K562 (cell line): Measurements from ENCODE around the gene R3HDM1. TPM values are rescaled to one million over a fixed set of nuclear protein-coding genes. Genes with fewer than 3 reads are reported as not detected.

ENCODE experiments used
- ATAC-seq: fragments of 200-7000 bp; cut with Tn5 transposase; 3 replicates; pipeline ENCODE4 v1.9.1; 2020; ENCODE audit warnings: moderate library complexity
- BruUV-seq: library from RNA; stranded (reverse); fragments of 400-500 nt; replicated peaks from 2 replicates; lab custom pipeline; 2021; lab: Mats Ljungman, UMichigan
- CTCF ChIA-PET: fragments of 300-600 bp; formaldehyde crosslinking; extraction: SDS; loops from one replicate; lab custom pipeline; 2021; ENCODE audit warnings: low intra/inter-chr PET ratio; lab: Yijun Ruan, JAX
- POLR2A ChIA-PET: fragments of 300-600, 350-650 bp; sonication (Branson Sonifier 250); formaldehyde crosslinking; extraction: SDS; loops from one replicate; lab custom pipeline; 2021; ENCODE audit warnings: antibody characterized with exemption, inconsistent platforms; lab: Yijun Ruan, JAX
- DNase-seq, 4 experiments: peaks; one replicate each; pipeline versions ENCODE4 v3.0.0 to v3.0.0-alpha.2; 2011 to 2018; ENCODE audit warnings: low spot score in 3 of 4, mixed read lengths in 3 of 4; ENCODE audit errors: extremely low read depth in 1 of 4
- FAIRE-seq: peaks from 2 replicates; lab custom pipeline; 2011; peaks lifted over from hg19 to GRCh38; lab: Jason Lieb, UNC
- H2AFZ ChIP-seq: 2 replicates; pipeline ENCODE4 v1.6.0; 2011; ENCODE audit warnings: low read depth, low read length, control low read depth, inconsistent platforms
- H3K27ac ChIP-seq: fragments of 200-600 bp; 3 replicates; pipeline ENCODE4 v1.8.0; 2011; ENCODE audit warnings: low read depth, mild to moderate bottlenecking, control low read depth, inconsistent platforms, low read length, moderate library complexity, mixed read lengths; ENCODE audit errors: extremely low read depth
- H3K27me3 ChIP-seq, 2 experiments: fragments of 300-600 bp in 1 of 2; 2 replicates in 1 of 2; 3 replicates in 1 of 2; pipeline versions ENCODE4 v1.6.0 to v1.8.0; 2011; ENCODE audit warnings: inconsistent platforms in 2 of 2, low read length in 2 of 2, mild to moderate bottlenecking in 1 of 2, mixed read lengths in 1 of 2, moderate library complexity in 1 of 2; ENCODE audit not compliant: control insufficient read depth in 2 of 2, insufficient read depth in 2 of 2
- H3K36me3 ChIP-seq: fragments of 300-600 bp; 3 replicates; pipeline ENCODE4 v1.8.0; 2011; ENCODE audit warnings: mild to moderate bottlenecking, low read length, inconsistent platforms; ENCODE audit not compliant: control insufficient read depth, insufficient read depth
- H3K4me1 ChIP-seq, 2 experiments: fragments of 200-600 bp in 1 of 2; replicated peaks in 1 of 2; 2 replicates in 1 of 2; 3 replicates in 1 of 2; pipeline versions ENCODE4 v1.5.1 to v1.8.0; 2011; ENCODE audit warnings: inconsistent platforms in 2 of 2, low read length in 2 of 2, mild to moderate bottlenecking in 1 of 2, mixed read lengths in 1 of 2, moderate library complexity in 1 of 2; ENCODE audit not compliant: control insufficient read depth in 2 of 2, insufficient read depth in 2 of 2
- H3K4me2 ChIP-seq: 2 replicates; pipeline ENCODE4 v1.6.1; 2011; ENCODE audit warnings: low read length, control low read depth, inconsistent platforms, mixed read lengths; ENCODE audit not compliant: insufficient read depth
- H3K4me3 ChIP-seq: fragments of 200-600 bp; sonication (generic), shearing (Covaris generic); 2 replicates; pipeline ENCODE4 v1.5.1; 2016; ENCODE audit warnings: control low read depth, inconsistent platforms
- H3K79me2 ChIP-seq: fragments of 200-600 bp; 3 replicates; pipeline ENCODE4 v1.8.0; 2011; ENCODE audit warnings: low read length, inconsistent platforms; ENCODE audit not compliant: control insufficient read depth, insufficient read depth
- H3K9ac ChIP-seq, 2 experiments: 2 replicates each; pipeline versions ENCODE4 v1.6.0 to v1.6.1; 2011; ENCODE audit warnings: low read depth in 2 of 2, low read length in 2 of 2, control low read depth in 1 of 2, inconsistent platforms in 1 of 2, mild to moderate bottlenecking in 1 of 2, mixed read lengths in 1 of 2; ENCODE audit not compliant: insufficient read depth in 1 of 2
- H3K9me1 ChIP-seq: one replicate; pipeline ENCODE4 v1.6.0; 2011; ENCODE audit warnings: inconsistent platforms, mild to moderate bottlenecking, low read length, moderate library complexity; ENCODE audit not compliant: control insufficient read depth, insufficient read depth
- H3K9me3 ChIP-seq: replicated peaks from 2 replicates; pipeline ENCODE4 v1.5.1; 2011; ENCODE audit warnings: low read depth, low read length, inconsistent platforms; ENCODE audit not compliant: control insufficient read depth, insufficient read depth
- H4K20me1 ChIP-seq: replicated peaks from 2 replicates; pipeline ENCODE4 v1.6.1; 2011; ENCODE audit warnings: low read length, inconsistent platforms, mixed read lengths; ENCODE audit not compliant: control insufficient read depth, insufficient read depth
- ARID2 ChIP-seq: fragments of 450-650 bp; IDR thresholded peaks from 2 replicates; pipeline ENCODE4 v1.6.1; 2017; ENCODE audit warnings: antibody characterized with exemption, mild to moderate bottlenecking
- CREB3L1 ChIP-seq: fragments of 450-650 bp; IDR thresholded peaks from 2 replicates; pipeline ENCODE4 v1.6.1; 2014; ENCODE audit warnings: low read depth, mild to moderate bottlenecking, moderate library complexity, borderline replicate concordance
- DDX20 ChIP-seq: fragments of 450-650 bp; IDR thresholded peaks from 2 replicates; pipeline ENCODE4 v1.6.1; 2016; ENCODE audit warnings: missing genetic modification characterization, low read depth, mild to moderate bottlenecking, missing compliant biosample characterization, moderate library complexity
- ETV6 ChIP-seq, 3 experiments: fragments of 150-350 bp in 1 of 3; sonication (generic) in 1 of 3; formaldehyde crosslinking in 1 of 3; IDR thresholded peaks; 2 replicates each; pipeline versions ENCODE4 v1.6.1 to v1.8.0; 2014 to 2022; ENCODE audit warnings: borderline replicate concordance in 2 of 3, low read depth in 2 of 3, antibody characterized with exemption in 1 of 3, low read length in 1 of 3, mild to moderate bottlenecking in 1 of 3, missing genetic modification reagents in 1 of 3
- HEY1 ChIP-seq: fragments of 250-450 bp; sonication (Bioruptor Pico); IDR thresholded peaks from 2 replicates; pipeline ENCODE4 v1.5.0; 2020; ENCODE audit warnings: mild to moderate bottlenecking, moderate library complexity, borderline replicate concordance
- JUN ChIP-seq, 2 experiments: sonication (generic) in 1 of 2; formaldehyde crosslinking in 1 of 2; IDR thresholded peaks; 2 replicates each; pipeline versions ENCODE4 v1.6.1 to v1.8.0; 2012 to 2022; ENCODE audit warnings: borderline replicate concordance in 2 of 2, mild to moderate bottlenecking in 2 of 2, improper control_type of control experiment in 1 of 2, low read depth in 1 of 2, low read length in 1 of 2, missing genetic modification reagents in 1 of 2
- JUND ChIP-seq, 2 experiments: IDR thresholded peaks; 2 replicates in 1 of 2; 3 replicates in 1 of 2; pipeline ENCODE4 v1.6.1; 2011; ENCODE audit warnings: borderline replicate concordance in 2 of 2, low read depth in 2 of 2, low read length in 2 of 2, improper control_type of control experiment in 1 of 2, missing biosample characterization in 1 of 2, missing genetic modification characterization in 1 of 2, missing genetic modification reagents in 1 of 2
- KLF1 ChIP-seq: fragments of 450-650 bp; IDR thresholded peaks from 2 replicates; pipeline ENCODE4 v1.6.1; 2016; ENCODE audit warnings: missing genetic modification characterization, missing compliant biosample characterization
- MTF1 ChIP-seq: fragments of 250-450 bp; sonication (Bioruptor Pico); IDR thresholded peaks from 2 replicates; pipeline ENCODE4 v1.9.0; 2021; ENCODE audit warnings: moderate library complexity, mild to moderate bottlenecking, inconsistent platforms, borderline replicate concordance
- RAD21 ChIP-seq, 2 experiments: fragments of 250-450 bp in 1 of 2; fragments of 450-650 bp in 1 of 2; sonication (Bioruptor Pico) in 1 of 2; formaldehyde crosslinking in 1 of 2; IDR thresholded peaks in 1 of 2; conservative IDR thresholded peaks in 1 of 2; 2 replicates each; pipeline versions ENCODE4 v1.4.0 to v1.8.0; 2020 to 2022; ENCODE audit warnings: mild to moderate bottlenecking in 2 of 2, moderate library complexity in 1 of 2
- ZKSCAN1 ChIP-seq: fragments of 150-350 bp; IDR thresholded peaks from 2 replicates; pipeline ENCODE4 v1.6.1; 2016; ENCODE audit warnings: low read depth, low read length
- ZNF217 ChIP-seq: sonication (generic); formaldehyde crosslinking; IDR thresholded peaks from 2 replicates; pipeline ENCODE4 v1.8.0; 2022; ENCODE audit warnings: mild to moderate bottlenecking, missing genetic modification reagents
- ZNF444 ChIP-seq: fragments of 250-450 bp; sonication (Bioruptor Pico); IDR thresholded peaks from 2 replicates; pipeline ENCODE4 v1.4.0; 2020; ENCODE audit warnings: mild to moderate bottlenecking, moderate library complexity
- ZNF639 ChIP-seq, 2 experiments: fragments of 200-800 bp in 1 of 2; sonication (Bioruptor generic) in 1 of 2; sonication (generic) in 1 of 2; formaldehyde crosslinking in 1 of 2; IDR thresholded peaks in 1 of 2; conservative IDR thresholded peaks in 1 of 2; 2 replicates each; pipeline versions ENCODE4 v1.5.0 to v1.6.1; 2016 to 2020; ENCODE audit warnings: missing compliant biosample characterization in 1 of 2, missing genetic modification characterization in 1 of 2, missing genetic modification reagents in 1 of 2
- WGBS: fragments of 100-300 bp; shearing (Covaris generic); methylation state at CpG from one replicate; pipeline ENCODE4 v1.1.6; 2016; ENCODE audit warnings: low coverage, mixed read lengths; ENCODE audit not compliant: insufficient coverage; ENCODE audit errors: missing lambda C conversion rate; 5-methylcytosine and 5-hydroxymethylcytosine counted together
- in situ Hi-C: fragments of 300-500 bp; cut with MboI; formaldehyde crosslinking; loops from 4 replicates; pipeline ENCODE4 v1.15.0; 2018; ENCODE audit warnings: inconsistent platforms, mixed read lengths
- intact Hi-C: fragments of 100-400 bp; cut with micrococcal nuclease; formaldehyde crosslinking; loops from 2 replicates; pipeline ENCODE4 v1.14.2; 2022
- polyA plus RNA-seq, 8 experiments: library from polyadenylated mRNA; depleted of rRNA in 4 of 8; stranded (reverse) in 5 of 8; unstranded in 3 of 8; fragments of >200 nt; fragmentation: Nextera tagmentation in 2 of 8; fragmentation: Illumina TruSeq in 1 of 8; extraction: Ambion mirVana in 2 of 8; extraction: Trizol in 1 of 8; gene quantifications; 2 replicates each; pipeline versions ENCODE4 v1.2.1 to v1.2.3, GENCODE V29; 2011 to 2014; ENCODE audit warnings: inconsistent platforms in 1 of 8, missing spikeins in 1 of 8
- total RNA-seq, 7 experiments: library from RNA; depleted of rRNA in 6 of 7; stranded (reverse); fragments of >200 nt in 6 of 7; fragmentation: Illumina TruSeq in 2 of 7; extraction: Trizol in 2 of 7; gene quantifications; 2 replicates each; pipeline versions ENCODE4 v1.2.1 to v1.2.3, GENCODE V29; 2011 to 2021; ENCODE audit warnings: low replicate concordance in 1 of 7

Gene R3HDM1
- total and polyA plus RNA-seq, 9 of the 15 experiments (the other 6 are each of a cell fraction or from before 2014, with no cell fraction given) = 12.4 to 89.4 (median 31.0) TPM

- TF ChIP-seq ARID2 (peak; percentile 50; the same call in 1 of the 2 replicates), ZNF217 (CRISPR knock-in tag) (no peak), ZNF444 (no peak), ZNF639 (CRISPR knock-in tag; conservative IDR thresholded peaks at IDR 0.05 in 1 of 2, IDR thresholded peaks at IDR 0.05 in 1 of 2) (no peak)
These were observed at the start of gene R3HDM1 (continued) for GRCh38 chr2:135531231-135532197.

- no peaks in the 10 kb centered on the region for H3K79me2 ChIP-seq
- DNase-seq (no peak), FAIRE-seq (no peak), ATAC-seq (no peak)
- intact Hi-C loops = no loop called here
- POLR2A ChIA-PET = no interaction called here
- H3K9me1 ChIP-seq = no peaks in the 10 kb centered on the region
- in situ Hi-C loops = no loop called here
- H3K27ac ChIP-seq = no peak overlapping the region
- WGBS = 95% methylated on average over 4 of the region's 4 CpGs
- H3K36me3 ChIP-seq = peaks cover 10% of the 10 kb centered on the region; the same call in 1 of the 3 replicates
- H3K4me3 ChIP-seq = no peak overlapping the region
- no TSS peak for BruUV-seq
- H4K20me1 ChIP-seq = no peaks in the 10 kb centered on the region
- no peaks in the 10 kb centered on the region for H3K27me3 ChIP-seq
- no peak overlapping the region for H3K4me2 ChIP-seq
- H3K9me3 ChIP-seq = peaks cover 4% of the 10 kb centered on the region
- CTCF ChIA-PET = no interaction called here
- H2AFZ ChIP-seq = no peak overlapping the region
- H3K4me1 ChIP-seq = no peaks in the 10 kb centered on the region
- H3K9ac ChIP-seq = no peak overlapping the region
- TF ChIP-seq HEY1 (CRISPR knock-in tag) (no peak), DDX20 (tag) (no peak), CREB3L1 (no peak), MTF1 (no peak), RAD21 (CRISPR knock-in tag; conservative IDR thresholded peaks at IDR 0.05 in 1 of 2, IDR thresholded peaks at IDR 0.05 in 1 of 2) (no peak), JUND (IDR thresholded peaks at IDR 0.05; ENCODE audit: borderline replicate concordance, low read depth, low read length) (no peak), JUND (tag; IDR thresholded peaks at IDR 0.05; ENCODE audit: borderline replicate concordance, low read depth, low read length) (no peak), ETV6 (IDR thresholded peaks at IDR 0.05; ENCODE audit: borderline replicate concordance in 1 of 2, low read depth in 2 of 2, low read length in 1 of 2) (no peak), ETV6 (CRISPR knock-in tag; IDR thresholded peaks at IDR 0.05; ENCODE audit: borderline replicate concordance) (no peak), ZKSCAN1 (no peak), JUN (IDR thresholded peaks at IDR 0.05; ENCODE audit: borderline replicate concordance, low read depth, low read length) (no peak), JUN (CRISPR knock-in tag; IDR thresholded peaks at IDR 0.05; ENCODE audit: borderline replicate concordance) (no peak), KLF1 (no peak)
These were observed 45.8 kb upstream of the R3HDM1 start for GRCh38 chr2:135485441-135485840.
